Dermis microvascular lymphatic vessel endothelial cell (primary cell): ENCODE results near the gene FAM118A. TPM values are rescaled to one million over a fixed set of nuclear protein-coding genes. Genes with fewer than 3 reads are reported as not detected.
"Not testable (repeated sequence)": the region's sequence is repeated elsewhere in the genome, so short reads cannot be mapped to it uniquely, and the experiment has no call there.

Source experiments
- DNase-seq, 2 donors: peaks; one replicate each; pipeline versions ENCODE4 v3.0.0 to v3.0.0-alpha.2; 2010; ENCODE audit warnings: low read depth in 2 of 2
- total RNA-seq: library from RNA; depleted of rRNA; stranded (reverse); fragments of >200 nt; gene quantifications from 2 replicates; pipeline ENCODE4 v1.2.1, GENCODE V29; 2014

Gene FAM118A
- total RNA-seq, 1 donor from 2014 or later = 9.0 TPM

- not testable (repeated sequence) for DNase-seq
Measured at GRCh38 chr22:45373592-45373991, 63.9 kb downstream of the FAM118A start.

GRCh38 chr22:45376009-45376408, 66.3 kb downstream of the FAM118A start:
- no peak for DNase-seq

GRCh38 chr22:45376703-45377102, 67.0 kb downstream of the FAM118A start:
- no peak for DNase-seq

GRCh38 chr22:45381348-45381747, 71.6 kb downstream of the FAM118A start:
- DNase-seq = no peak

GRCh38 chr22:45389546-45389945, 79.8 kb downstream of the FAM118A start:
- DNase-seq = no peak

Other genes with a start within 250 kb of the FAM118A start
- 45.6 and 49.2 TPM in 2 replicates for gene NUP50, start 146.0 kb upstream of the FAM118A start, total RNA-seq
- gene KIAA0930, start 69.0 kb upstream of the FAM118A start, total RNA-seq = 39.3 and 57.7 TPM in 2 replicates
- gene UPK3A, start 25.0 kb upstream of the FAM118A start, total RNA-seq = not detected in 2 replicates
- gene SMC1B, start 103.7 kb downstream of the FAM118A start, total RNA-seq = under 0.01 TPM in 2 replicates
- gene RIBC2, start 103.8 kb downstream of the FAM118A start, total RNA-seq = 0.25 and 0.39 TPM in 2 replicates
- gene FBLN1, start 192.9 kb downstream of the FAM118A start, total RNA-seq = 0.26 and 1.0 TPM in 2 replicates